ENCODE results near the gene AHDC1. TPM values are rescaled to one million over a fixed set of nuclear protein-coding genes. Genes with fewer than 3 reads are reported as not detected.
A peak's percentile ranks its signal among the peaks of the same experiment; 100 is the strongest.

The AHDC1 gene
- total and polyA plus RNA-seq, 9 of the 15 experiments (the other 6 are each of a cell fraction or from before 2014, with no cell fraction given): 0.21 to 36.4 (median 4.7) TPM

GRCh38 chr1:27539901-27540861, 63.8 kb downstream of the AHDC1 start:
- BruUV-seq (replicated peaks): no TSS peak
- DNase-seq (ENCODE audit: extremely low read depth in 1 of 4, low spot score in 3 of 4) (no peak), FAIRE-seq (no peak), ATAC-seq (no peak)
- peaks cover 56% of the 10 kb centered on the region; the same call in 2 of the 3 replicates for H3K36me3 ChIP-seq (ENCODE audit: control insufficient read depth, insufficient read depth, low read length)
- TF ChIP-seq ARID3B (CRISPR knock-in tag; IDR thresholded peaks at IDR 0.05; ENCODE audit: borderline replicate concordance) (no peak), ID3 (CRISPR knock-in tag; IDR thresholded peaks at IDR 0.05) (no peak), ID3 (tag; IDR thresholded peaks at IDR 0.05) (0 out of 2 replicates have a peak, but pooled peaks have one; percentile 11), PTRF (tag; IDR thresholded peaks at IDR 0.05) (no peak), WHSC1 (IDR thresholded peaks at IDR 0.05; ENCODE audit: low read length) (peak; percentile 50), HNRNPLL (IDR thresholded peaks at IDR 0.05; ENCODE audit: low read depth, low read length, poor library complexity, severe bottlenecking) (peak; percentile 5)
- CTCF ChIA-PET (ENCODE audit: low intra/inter-chr PET ratio): no interaction called here
- 79% methylated on average over 9 of the region's 9 CpGs for WGBS (ENCODE audit: insufficient coverage, low coverage, missing lambda C conversion rate)
- H3K4me1 ChIP-seq (replicated peaks in 1 of 2; ENCODE audit: control insufficient read depth in 2 of 2, insufficient read depth in 2 of 2, low read length in 2 of 2): peaks cover 68 to 81% of the 10 kb centered on the region in 2 experiments
- no peak overlapping the region for H2AFZ ChIP-seq (ENCODE audit: low read depth, low read length)
- H3K4me2 ChIP-seq (ENCODE audit: insufficient read depth, low read length): no peak overlapping the region
- in situ Hi-C loops (cut with MboI) (no loop called here), intact Hi-C loops (cut with micrococcal nuclease) (no loop called here)
- no peaks in the 10 kb centered on the region for H3K9me3 ChIP-seq (replicated peaks; ENCODE audit: control insufficient read depth, insufficient read depth, low read depth, low read length)
- H3K27ac ChIP-seq (ENCODE audit: extremely low read depth, low read depth, low read length): peak overlapping the region; percentile 47; the same call in 2 of the 3 replicates
- peak overlapping the region in 1 of 2 experiments; percentile 60; a peak in 1 of 4 replicates for H3K9ac ChIP-seq (ENCODE audit: insufficient read depth in 1 of 2, low read depth in 2 of 2, low read length in 2 of 2)
- H3K9me1 ChIP-seq (ENCODE audit: control insufficient read depth, insufficient read depth, low read length): peaks cover 3% of the 10 kb centered on the region
- no peaks in the 10 kb centered on the region for H4K20me1 ChIP-seq (replicated peaks; ENCODE audit: control insufficient read depth, insufficient read depth, low read length)
- no peak overlapping the region for H3K4me3 ChIP-seq
- POLR2A ChIA-PET: interaction anchor here (0.6 to 0.9 kb wide), 2 partner anchors 19 to 290 kb away, joined by 3 read pairs; partner anchors contain the start of gene PPP1R8
- peaks cover 44% of the 10 kb centered on the region for H3K79me2 ChIP-seq (ENCODE audit: control insufficient read depth, insufficient read depth, low read length)
- H3K27me3 ChIP-seq (ENCODE audit: control insufficient read depth in 2 of 2, insufficient read depth in 2 of 2, low read length in 2 of 2): no peaks in the 10 kb centered on the region

All from K562 (cell line).